Medulla oblongata (tissue), 1 donor: ENCODE results near the gene TNPO1.
A peak's percentile ranks its signal among the peaks of the same experiment; 100 is the strongest.

Experiments
- DNase-seq: peaks from one replicate; pipeline ENCODE4 v3.0.0-alpha.2; 2015; ENCODE audit errors: extremely low spot score

TNPO1 gene

GRCh38 chr5:72818866-72819534 lies 2.5 kb downstream of the TNPO1 start:
- peak; percentile 83 for DNase-seq

GRCh38 chr5:72821776-72822175 lies 5.3 kb downstream of the TNPO1 start:
- no peak for DNase-seq

- no peak for DNase-seq
Observed at GRCh38 chr5:72822944-72823343, 6.5 kb downstream of the TNPO1 start.

DNA sequence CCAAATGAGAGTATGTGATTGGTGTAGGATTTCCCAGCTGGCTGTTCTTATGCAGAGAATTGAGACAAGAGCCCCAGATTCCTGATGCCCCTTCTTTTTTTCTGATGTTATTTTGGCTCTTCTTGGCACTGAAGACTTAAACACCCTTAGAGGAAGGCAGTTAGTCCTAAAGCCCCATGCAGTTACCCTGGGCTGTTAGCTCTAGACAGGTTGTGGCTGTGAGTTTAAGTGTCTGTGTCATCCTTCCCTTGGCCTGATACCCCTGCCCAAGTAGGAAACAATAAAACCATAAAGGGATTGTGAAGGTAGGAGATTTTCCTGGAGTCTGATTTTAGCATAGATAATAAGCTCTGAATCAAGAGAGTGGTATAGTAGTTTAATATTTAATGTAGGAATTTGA lies 13.2 kb downstream of the TNPO1 start:
- no peak for DNase-seq

DNA sequence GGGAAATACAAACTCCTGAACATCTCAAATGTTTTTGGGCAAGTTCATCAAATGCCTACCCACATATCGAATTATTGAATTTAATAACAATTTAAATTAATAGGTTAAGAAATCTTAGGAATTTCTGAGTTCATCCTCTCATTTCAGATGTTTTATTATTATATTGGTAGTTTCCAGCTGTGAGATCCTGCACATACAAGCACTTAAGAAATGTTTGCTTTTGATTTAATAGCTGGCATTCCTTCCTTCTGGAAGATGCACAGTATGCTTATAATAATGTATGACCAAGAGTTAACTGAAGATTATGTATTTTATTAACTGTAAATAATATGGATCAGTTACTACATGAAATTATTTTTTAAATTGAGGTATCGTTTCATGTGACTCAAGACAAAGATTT lies 13.9 kb downstream of the TNPO1 start:
- DNase-seq: no peak

- DNase-seq: no peak
Observed at GRCh38 chr5:72831685-72832084, 15.2 kb downstream of the TNPO1 start.

- DNase-seq: no peak
Observed at GRCh38 chr5:72834924-72835323, 18.5 kb downstream of the TNPO1 start.

GRCh38 chr5:72835633-72836032 lies 19.2 kb downstream of the TNPO1 start:
- DNase-seq: no peak

DNA sequence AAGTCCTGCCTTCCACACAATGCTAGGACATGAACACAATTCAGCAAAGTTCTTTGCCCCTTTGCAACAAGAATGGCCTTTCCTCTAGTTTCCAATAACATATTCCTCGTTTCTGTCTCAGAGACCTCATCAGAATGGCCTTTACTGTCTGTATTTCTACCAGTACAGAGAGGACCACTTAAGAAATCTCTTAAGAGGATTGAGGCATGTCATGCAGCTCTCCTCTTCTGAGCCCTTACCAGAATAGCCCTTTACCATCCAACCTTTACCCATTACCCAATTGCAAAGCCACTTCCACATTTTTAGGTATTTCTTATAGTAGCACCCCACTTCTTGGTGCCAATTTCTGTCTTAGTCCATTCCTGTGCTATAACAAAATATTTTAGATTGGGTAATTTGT lies 20.3 kb downstream of the TNPO1 start:
- no peak for DNase-seq

DNA sequence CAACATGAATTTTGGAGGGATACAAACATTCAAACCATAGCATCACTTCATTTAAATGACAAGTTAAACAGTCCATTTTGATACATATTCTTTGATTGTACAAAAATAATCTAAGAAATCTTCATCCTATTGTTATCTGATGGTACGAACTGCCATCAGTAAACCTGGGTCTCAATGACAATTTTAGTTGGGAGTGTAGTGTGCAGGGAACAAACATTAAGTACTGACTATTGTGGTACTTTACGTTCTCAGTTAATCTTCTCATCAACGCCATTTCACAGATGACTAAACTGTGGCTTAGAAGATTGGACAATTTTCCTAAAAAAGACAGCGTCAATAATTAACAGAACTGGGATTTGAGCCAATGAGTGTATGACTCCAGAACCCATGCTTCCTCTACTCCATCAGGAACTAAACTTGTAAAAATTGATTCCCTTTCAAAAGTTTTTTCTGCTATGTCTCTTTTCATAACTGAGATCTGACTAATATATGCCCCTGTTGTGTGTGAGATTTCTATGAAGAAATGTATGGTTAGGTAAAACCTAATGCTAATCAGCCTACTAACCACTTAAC lies 21.1 kb downstream of the TNPO1 start:
- no peak for DNase-seq

- no peak for DNase-seq
Observed at GRCh38 chr5:72840041-72840440, 23.6 kb downstream of the TNPO1 start.

DNA sequence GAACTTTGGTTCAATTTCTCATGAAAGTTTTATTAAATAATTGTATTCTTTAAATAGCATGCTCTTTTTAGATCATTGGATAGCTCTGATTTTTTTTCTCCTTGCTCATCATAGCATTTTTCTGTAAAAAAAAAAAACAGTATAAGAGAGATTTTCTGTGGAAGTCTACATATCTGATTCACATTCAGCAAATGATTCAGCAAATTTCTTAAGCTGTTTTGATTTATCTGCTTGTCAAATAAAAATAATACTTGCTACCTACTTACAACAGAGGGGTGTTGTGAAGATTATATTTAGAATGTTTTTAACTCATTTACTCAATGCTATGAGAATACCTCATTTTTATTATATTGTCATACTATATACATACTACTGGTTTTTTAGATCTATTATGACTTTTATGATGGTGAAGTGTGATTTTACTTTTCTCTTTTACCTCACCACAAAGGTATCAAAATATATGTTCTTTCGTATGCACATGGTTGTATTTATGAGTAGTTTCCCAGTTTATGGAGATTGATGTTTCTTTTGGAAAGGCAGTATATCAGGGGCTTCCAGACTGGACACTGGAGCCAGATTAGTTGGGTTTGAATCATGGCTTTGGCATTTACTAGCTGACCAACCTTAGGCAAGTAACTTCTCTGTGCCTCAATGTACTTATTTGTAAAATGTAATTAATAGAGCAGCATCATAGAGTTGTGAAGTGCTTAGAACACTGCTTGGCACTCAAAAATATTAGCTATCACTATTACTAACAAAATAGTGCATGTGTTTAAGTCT lies 25.5 kb downstream of the TNPO1 start:
- no peak for DNase-seq

- no peak for DNase-seq
Observed at GRCh38 chr5:72842816-72843215, 26.4 kb downstream of the TNPO1 start.

GRCh38 chr5:72844218-72844603 lies 27.8 kb downstream of the TNPO1 start:
- DNase-seq: no peak

- no peak for DNase-seq
Observed at GRCh38 chr5:72845889-72846288, 29.4 kb downstream of the TNPO1 start.

GRCh38 chr5:72846483-72846882 lies 30.0 kb downstream of the TNPO1 start:
- no peak for DNase-seq

GRCh38 chr5:72847439-72847838 lies 31.0 kb downstream of the TNPO1 start:
- no peak for DNase-seq

GRCh38 chr5:72847989-72848473 lies 31.6 kb downstream of the TNPO1 start:
- DNase-seq: peak; percentile 94

- peak; percentile 57 for DNase-seq
Observed at GRCh38 chr5:72848474-72849428, 32.3 kb downstream of the TNPO1 start.

GRCh38 chr5:72849546-72849945 lies 33.1 kb downstream of the TNPO1 start:
- DNase-seq: peak; percentile 6

- no peak for DNase-seq
Observed at GRCh38 chr5:72850113-72850512, 33.7 kb downstream of the TNPO1 start.

DNA sequence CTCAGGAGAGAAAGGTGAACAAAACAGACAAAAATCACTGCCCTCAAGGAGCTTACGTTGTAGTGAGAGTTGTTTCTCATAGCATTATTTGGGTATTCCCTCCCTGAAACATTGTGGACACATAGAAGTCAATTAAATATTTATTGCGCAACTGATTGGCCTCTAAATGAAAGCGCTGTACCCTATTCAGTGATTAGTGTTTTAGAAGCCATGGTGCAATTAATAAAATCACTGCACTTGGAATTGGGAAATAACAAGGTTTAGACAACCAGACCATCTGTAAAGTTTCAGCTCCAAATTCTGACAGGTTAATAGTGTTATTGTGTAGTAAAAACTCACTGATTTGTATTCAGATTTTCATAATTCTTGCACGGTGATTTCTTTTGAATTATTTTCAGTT lies 35.9 kb downstream of the TNPO1 start:
- no peak for DNase-seq
